Gastroesophageal sphincter (tissue), 3 donors: ENCODE data around the gene DYNC2I2.

Experiments
- EP300 ChIP-seq: sonication (generic); formaldehyde crosslinking; IDR thresholded peaks from one replicate; pipeline ENCODE4 v1.6.1; 2017; ENCODE audit warnings: antibody characterized with exemption, mild to moderate bottlenecking
- POLR2A ChIP-seq, 2 donors: fragments of 450-650 bp; IDR thresholded peaks; one replicate each; pipeline ENCODE4 v1.6.1; 2017; ENCODE audit warnings: antibody characterized with exemption in 2 of 2, mild to moderate bottlenecking in 2 of 2, moderate library complexity in 1 of 2
- POLR2AphosphoS5 ChIP-seq: sonication (generic); formaldehyde crosslinking; IDR thresholded peaks from one replicate; pipeline ENCODE4 v1.6.1; 2017; ENCODE audit warnings: antibody characterized with exemption
- TF ChIP-seq, protein P1 (sequence below), 4 experiments: fragments of 200-600 bp in 2 of 4; fragments of 450-650 bp in 2 of 4; sonication (generic) in 1 of 4; IDR thresholded peaks; one replicate each; pipeline ENCODE4 v1.5.1; 2017 to 2019; ENCODE audit warnings: antibody characterized with exemption in 4 of 4, mild to moderate bottlenecking in 2 of 4, moderate library complexity in 2 of 4

DNA sequence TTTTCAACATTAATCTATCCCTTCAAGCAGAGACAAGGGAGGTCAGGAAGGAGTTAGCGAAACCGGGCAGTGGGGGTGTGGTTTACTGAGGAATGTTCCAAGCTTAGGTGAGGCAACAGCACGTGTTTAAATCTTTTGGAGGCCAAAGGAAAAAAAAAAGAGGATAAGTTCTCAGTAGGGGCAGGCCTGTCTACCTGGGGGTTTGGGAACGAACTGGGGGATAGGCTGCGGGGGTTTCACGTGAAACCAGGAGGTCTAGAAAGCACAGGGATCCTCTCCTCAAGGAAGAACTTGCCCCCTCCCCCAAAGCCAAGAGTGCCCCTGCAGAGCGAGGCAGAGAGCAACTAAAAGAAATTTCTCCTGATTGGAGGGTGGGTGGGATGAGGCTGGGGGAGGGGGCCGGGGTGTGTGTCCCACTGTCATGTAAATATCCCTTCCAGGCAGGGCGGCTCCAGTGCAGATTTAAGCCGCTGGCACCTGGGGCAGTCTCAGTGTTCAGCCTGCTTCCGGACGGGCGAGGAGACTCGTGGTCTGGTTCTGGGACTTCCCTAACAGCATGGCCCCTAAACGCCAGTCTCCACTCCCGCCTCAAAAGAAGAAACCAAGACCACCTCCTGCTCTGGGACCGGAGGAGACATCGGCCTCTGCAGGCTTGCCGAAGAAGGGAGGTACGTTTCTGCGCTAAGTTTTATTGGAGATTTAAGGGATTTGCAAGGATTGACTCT is 26.9 kb upstream of the DYNC2I2 start:
- TF ChIP-seq, protein P1, sequence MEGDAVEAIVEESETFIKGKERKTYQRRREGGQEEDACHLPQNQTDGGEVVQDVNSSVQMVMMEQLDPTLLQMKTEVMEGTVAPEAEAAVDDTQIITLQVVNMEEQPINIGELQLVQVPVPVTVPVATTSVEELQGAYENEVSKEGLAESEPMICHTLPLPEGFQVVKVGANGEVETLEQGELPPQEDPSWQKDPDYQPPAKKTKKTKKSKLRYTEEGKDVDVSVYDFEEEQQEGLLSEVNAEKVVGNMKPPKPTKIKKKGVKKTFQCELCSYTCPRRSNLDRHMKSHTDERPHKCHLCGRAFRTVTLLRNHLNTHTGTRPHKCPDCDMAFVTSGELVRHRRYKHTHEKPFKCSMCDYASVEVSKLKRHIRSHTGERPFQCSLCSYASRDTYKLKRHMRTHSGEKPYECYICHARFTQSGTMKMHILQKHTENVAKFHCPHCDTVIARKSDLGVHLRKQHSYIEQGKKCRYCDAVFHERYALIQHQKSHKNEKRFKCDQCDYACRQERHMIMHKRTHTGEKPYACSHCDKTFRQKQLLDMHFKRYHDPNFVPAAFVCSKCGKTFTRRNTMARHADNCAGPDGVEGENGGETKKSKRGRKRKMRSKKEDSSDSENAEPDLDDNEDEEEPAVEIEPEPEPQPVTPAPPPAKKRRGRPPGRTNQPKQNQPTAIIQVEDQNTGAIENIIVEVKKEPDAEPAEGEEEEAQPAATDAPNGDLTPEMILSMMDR (IDR thresholded peaks at IDR 0.05) = no peak
- peak in 1 of 2 donors; percentile 15 for TF ChIP-seq POLR2A (IDR thresholded peaks at IDR 0.05)
- no peak for TF ChIP-seq EP300
- TF ChIP-seq POLR2AphosphoS5 = peak; percentile 8
